Stimulated activated CD4-positive, alpha-beta T cell treated with anti-CD3 and anti-CD28 coated beads, Interleukin-12 subunit alpha, Interleukin-12 subunit beta, amount 100 ng/mL, for 48 hours (primary cell): ENCODE results near the gene PAX6.

Experiments used
- DNase-seq, 3 donors: peaks; one replicate each; pipeline ENCODE4 v3.0.0-alpha.2; 2020; ENCODE audit warnings: low read depth in 2 of 3, low spot score in 1 of 3

Gene PAX6

DNA sequence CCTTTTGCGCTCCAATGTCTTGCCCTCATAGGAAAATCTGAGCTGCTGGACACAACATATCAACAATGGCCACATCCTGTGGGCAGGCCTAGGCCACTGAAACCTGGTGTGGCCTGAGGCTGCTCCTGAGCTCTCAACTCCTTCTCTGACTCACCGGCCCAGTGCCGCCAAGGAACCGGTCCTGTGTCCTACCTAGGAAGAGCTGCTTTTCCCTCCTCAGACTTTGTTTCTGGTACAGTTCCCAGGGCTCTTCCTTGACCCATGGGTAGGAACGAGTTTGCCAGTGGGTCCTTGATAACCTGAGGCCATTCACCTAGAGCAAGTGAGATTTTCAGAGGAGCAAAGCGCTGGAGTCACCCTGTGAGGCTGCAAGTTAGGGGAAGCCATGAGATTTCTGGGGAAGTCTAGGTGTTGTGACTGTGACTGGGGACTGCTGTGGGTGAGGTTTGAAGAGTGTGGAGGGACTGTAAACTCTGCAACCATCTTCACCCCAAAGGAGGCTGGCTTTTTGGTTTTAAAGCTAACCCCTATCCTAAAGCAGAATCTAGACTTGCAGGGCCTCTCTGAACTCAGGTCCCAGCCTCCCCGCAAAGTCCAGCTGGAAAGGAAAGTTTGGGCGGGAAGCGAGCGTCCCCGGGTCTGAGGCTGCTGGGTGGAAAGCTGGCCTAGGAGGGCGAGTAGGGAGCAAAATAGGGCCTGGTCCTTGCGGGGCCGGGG is 12.0 kb upstream of the PAX6 start:
- DNase-seq = no peak

DNA sequence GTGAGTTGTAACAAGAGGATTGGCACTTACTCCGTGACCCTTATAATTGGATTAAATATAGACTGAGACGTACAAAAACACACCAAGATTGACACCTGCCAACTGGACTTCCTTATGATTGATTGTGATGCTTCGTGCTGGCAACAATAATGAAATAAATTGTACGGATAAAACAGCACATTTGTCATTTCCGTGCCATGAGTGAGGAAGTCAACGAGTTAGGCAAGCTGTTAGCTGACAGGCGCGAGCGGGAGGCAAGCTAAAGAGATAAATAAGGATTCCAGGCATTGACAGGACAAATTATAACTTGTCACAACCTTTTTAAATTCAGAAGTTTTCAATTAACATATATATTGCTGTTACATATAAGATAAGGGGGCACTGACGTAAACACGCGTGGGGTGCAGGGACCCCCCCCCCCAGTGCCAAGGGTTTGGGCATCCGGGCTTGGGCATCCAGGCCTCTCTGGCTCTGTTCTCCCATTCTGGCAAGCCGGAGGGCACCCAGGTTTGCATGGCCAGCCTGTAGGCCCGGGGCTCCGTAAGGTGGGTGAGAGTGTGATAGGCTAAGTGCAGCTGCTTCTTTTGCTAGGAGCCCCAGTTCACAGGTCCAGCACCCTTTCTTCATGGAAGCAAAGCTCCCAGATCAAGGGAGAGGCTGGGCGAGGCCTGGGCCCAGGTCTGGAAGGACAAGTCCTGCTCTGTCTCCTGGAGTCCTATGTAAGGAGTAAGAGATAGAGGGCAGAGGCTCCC is 11.2 kb upstream of the PAX6 start:
- no peak for DNase-seq

GRCh38 chr11:31821766-31822165 is 10.6 kb upstream of the PAX6 start:
- no peak for DNase-seq

GRCh38 chr11:31821235-31821764 is 10.2 kb upstream of the PAX6 start:
- no peak for DNase-seq

- DNase-seq = no peak
Measured at GRCh38 chr11:31820438-31820818, 9.3 kb upstream of the PAX6 start.

GRCh38 chr11:31819621-31820437 is 8.7 kb upstream of the PAX6 start:
- DNase-seq = no peak

DNA sequence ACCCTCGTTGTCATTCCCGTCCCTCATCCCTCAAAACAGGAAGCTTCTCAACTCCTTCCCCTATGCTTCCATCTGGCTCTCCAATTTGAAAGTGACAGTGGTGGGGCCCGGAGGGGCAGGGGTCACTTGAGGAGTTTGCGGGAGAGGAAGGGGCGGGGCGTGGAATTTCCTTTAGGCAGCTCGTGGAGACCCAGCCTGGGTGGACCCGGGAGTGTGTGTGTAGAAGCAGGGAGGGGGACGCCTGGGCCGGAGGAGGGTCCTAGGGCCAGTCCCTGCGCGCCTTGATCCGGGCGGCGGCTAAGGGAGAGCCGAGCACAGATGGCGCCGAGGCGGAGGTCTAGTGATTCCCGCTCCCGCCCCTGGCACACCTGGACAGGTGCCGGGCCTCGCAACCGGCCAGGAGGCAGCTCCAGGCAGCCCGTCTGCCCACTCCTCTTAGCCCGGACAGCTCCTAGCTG is 7.8 kb upstream of the PAX6 start:
- DNase-seq = no peak

- no peak for DNase-seq
Measured at GRCh38 chr11:31818425-31818755, 7.3 kb upstream of the PAX6 start.

- no peak for DNase-seq
Measured at GRCh38 chr11:31817621-31818424, 6.7 kb upstream of the PAX6 start.

- DNase-seq = no peak
Measured at GRCh38 chr11:31817054-31817620, 6.0 kb upstream of the PAX6 start.

GRCh38 chr11:31816468-31817053 is 5.4 kb upstream of the PAX6 start:
- DNase-seq = no peak

- DNase-seq = no peak
Measured at GRCh38 chr11:31815711-31816467, 4.8 kb upstream of the PAX6 start.

DNA sequence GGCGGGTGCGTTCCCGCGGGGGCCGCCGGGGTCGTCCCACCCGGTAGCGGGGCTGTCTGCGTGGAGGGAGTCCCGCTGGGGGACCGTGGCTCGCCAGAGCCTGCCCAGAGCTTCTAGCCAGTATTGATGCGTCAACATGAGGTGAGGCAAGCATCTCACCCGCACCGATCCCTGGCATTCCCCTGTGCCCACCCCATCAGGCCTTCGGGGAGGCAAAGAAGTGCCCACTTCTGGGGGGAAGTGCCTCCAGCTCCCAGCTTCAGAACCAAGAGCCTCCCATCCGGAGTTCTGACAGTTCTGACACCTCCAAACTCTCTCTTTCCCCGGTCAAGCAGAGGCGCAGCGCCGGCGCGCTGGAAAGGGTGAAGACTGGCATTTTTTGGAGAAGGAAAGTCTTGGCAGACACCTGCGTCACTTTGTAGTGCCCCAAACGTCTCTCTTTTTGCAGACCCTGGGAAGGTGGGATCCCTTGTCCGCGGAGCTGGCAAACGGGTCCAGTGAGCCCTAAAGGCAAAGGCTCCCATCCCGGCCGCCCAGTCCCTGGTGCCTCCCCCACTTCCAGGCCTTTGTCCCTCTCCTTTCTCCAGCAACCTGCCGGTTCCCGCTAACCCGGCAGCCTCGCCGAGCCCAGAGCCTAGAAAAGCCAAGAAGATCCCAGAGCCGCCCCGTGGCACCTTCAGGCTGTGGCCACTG is 3.2 kb upstream of the PAX6 start:
- no peak for DNase-seq

DNA sequence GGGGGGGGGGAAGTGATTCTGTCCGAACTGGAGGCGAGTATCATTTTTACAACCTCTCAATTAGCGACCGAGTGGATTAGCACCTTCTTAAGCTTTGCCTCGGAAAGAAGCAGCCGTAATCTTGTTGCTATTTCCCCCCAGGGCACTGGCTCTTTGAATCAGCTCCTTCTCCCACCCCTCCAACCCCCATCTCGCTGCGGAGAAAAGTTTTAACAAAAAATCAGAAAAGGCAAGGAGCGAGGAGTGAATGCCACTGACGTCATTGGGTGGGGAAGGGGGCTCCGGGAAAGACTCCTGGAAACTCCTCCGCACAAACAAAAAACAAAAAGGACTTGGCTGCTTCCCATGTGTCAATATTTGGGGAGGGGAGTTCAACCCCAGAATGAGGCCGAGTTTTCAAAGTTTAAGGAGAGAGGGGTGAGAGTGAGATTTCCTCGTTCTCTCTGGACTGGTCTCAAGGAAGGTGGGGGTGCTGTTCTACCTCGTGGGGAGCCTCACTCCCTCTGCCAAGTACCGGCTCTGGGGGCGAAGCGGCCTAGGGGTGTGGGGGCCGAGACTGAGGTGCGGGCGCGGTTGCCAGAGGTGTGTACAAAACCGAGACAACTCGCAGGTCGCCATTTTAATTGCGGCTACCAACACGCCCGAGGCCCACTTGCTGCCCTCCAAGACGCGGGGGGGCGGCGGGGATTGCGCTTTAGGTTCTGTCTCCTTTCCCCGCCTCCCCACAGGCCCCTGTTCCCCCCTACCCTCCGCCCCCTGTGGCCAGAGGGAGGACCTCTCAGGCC is 2.5 kb upstream of the PAX6 start:
- no peak for DNase-seq

DNA sequence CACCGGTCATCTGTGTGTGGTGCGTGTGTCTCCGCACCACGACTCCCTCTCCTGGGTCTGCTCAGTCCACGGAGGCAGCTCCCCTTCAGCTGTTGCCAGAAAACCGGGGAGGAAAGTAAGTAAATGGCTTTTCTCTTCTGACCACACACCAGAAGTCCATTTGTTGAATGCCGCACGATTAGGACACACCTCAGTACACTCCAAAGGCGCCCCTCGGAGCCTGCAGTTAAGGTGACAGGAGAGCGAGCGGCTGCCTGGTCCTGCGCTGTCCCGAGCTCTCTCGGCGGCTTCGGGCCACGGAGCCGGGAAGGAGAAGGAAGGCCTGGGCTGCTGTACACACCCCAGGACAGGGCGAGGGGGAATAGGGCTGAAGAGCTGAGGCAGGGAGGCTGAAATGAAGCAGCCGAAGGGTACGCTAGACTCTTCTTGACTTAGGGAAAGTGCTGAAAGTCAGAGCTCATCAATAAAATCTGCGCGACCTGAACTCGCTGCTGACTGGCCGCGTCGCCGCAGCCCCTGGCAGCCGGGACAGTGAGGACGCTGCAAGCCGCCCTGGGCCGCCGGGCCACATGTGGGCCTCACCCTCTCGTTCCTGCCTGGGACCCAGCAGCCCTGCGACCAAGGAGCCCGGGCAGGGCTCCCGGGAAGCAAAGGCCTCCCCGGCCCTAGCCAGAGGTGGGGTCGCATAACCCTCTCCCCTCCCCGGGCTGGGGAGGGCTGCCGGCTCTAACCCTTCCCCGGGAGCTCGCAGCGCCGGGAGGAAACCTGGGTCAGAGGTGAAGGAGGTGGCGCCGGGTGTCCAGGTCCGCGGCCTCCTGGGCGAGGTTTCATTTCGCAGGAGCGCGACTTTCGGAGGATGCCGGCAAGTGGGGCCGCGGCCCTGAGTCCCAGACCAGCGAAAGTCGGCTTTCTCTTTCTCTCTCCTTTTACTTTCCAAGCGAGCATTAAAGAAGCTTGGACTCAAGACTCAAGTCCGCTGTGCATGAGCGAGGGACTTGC is 1.6 kb upstream of the PAX6 start:
- DNase-seq = no peak

GRCh38 chr11:31809857-31810778 is 1.0 kb downstream of the PAX6 start:
- no peak for DNase-seq
